Neural cell (in vitro differentiated cells): Measurements from ENCODE around the gene EYA4. TPM values are rescaled to one million over a fixed set of nuclear protein-coding genes. Genes with fewer than 3 reads are reported as not detected.

Source experiments
- H2AFZ ChIP-seq: fragments of 200-600, 300-800 bp; sonication (generic), shearing (Covaris generic); 2 replicates; pipeline ENCODE4 v1.6.0; 2014; ENCODE audit warnings: low read depth, mild to moderate bottlenecking, antibody characterized with exemption, low read length, moderate library complexity
- H3F3A ChIP-seq: fragments of 200-600 bp; shearing (Covaris generic); 2 replicates; pipeline ENCODE4 v1.6.1; 2016; ENCODE audit warnings: mild to moderate bottlenecking, moderate library complexity, mixed read lengths, antibody characterized with exemption, low read length; ENCODE audit not compliant: insufficient read depth, poor library complexity, severe bottlenecking
- H3K27ac ChIP-seq: fragments of 200-600, 300-800 bp; sonication (generic), shearing (Covaris generic); 2 replicates; pipeline ENCODE4 v1.5.1; 2014; ENCODE audit warnings: mild to moderate bottlenecking, low read length, moderate library complexity
- H3K27me3 ChIP-seq: fragments of 300-800, 200-600 bp; sonication (generic), shearing (Covaris generic); 2 replicates; pipeline ENCODE4 v1.6.0; 2014; ENCODE audit warnings: mild to moderate bottlenecking, low read depth, low read length, moderate library complexity; ENCODE audit not compliant: insufficient read depth
- H3K36me3 ChIP-seq: fragments of 300-800, 200-600 bp; sonication (generic), shearing (Covaris generic); 2 replicates; pipeline ENCODE4 v1.5.1; 2014; ENCODE audit warnings: mild to moderate bottlenecking, antibody characterized with exemption, low read length, moderate library complexity; ENCODE audit not compliant: insufficient read depth
- H3K4me2 ChIP-seq: fragments of 300-800, 200-600 bp; sonication (generic), shearing (Covaris generic); 2 replicates; pipeline ENCODE4 v1.6.0; 2014; ENCODE audit warnings: mild to moderate bottlenecking, low read length
- H3K4me3 ChIP-seq: fragments of 300-800, 200-600 bp; sonication (generic), shearing (Covaris generic); 2 replicates; pipeline ENCODE4 v1.5.1; 2014; ENCODE audit warnings: mild to moderate bottlenecking, low read length, moderate library complexity
- H3K79me2 ChIP-seq: fragments of 200-600 bp; shearing (Covaris generic); replicated peaks from 2 replicates; pipeline ENCODE4 v1.6.0; 2014; ENCODE audit warnings: mild to moderate bottlenecking, low read length, moderate library complexity; ENCODE audit not compliant: insufficient read depth
- H3K9ac ChIP-seq: fragments of 300-800, 200-600 bp; sonication (generic), shearing (Covaris generic); 2 replicates; pipeline ENCODE4 v1.6.1; 2016; ENCODE audit warnings: mild to moderate bottlenecking, low read length, mixed read lengths
- H3K9me2 ChIP-seq: fragments of 200-600 bp; shearing (Covaris generic); 2 replicates; pipeline ENCODE4 v1.6.1; 2016; ENCODE audit warnings: mild to moderate bottlenecking, low read length, mixed read lengths; ENCODE audit not compliant: insufficient read depth
- H3K9me3 ChIP-seq: fragments of 200-600, 300-800 bp; sonication (generic), shearing (Covaris generic); 2 replicates; pipeline ENCODE4 v1.6.1; 2016; ENCODE audit warnings: mild to moderate bottlenecking, mixed run types, low read length, moderate library complexity, mixed read lengths
- H4K20me1 ChIP-seq: fragments of 200-600 bp; shearing (Covaris generic); 2 replicates; pipeline ENCODE4 v1.6.1; 2016; ENCODE audit warnings: mild to moderate bottlenecking, mixed run types; ENCODE audit not compliant: insufficient read depth
- CTCF ChIP-seq: fragments of 450-650 bp; IDR thresholded peaks from 2 replicates; pipeline ENCODE4 v1.5.1; 2014; ENCODE audit warnings: antibody characterized with exemption, mild to moderate bottlenecking, moderate library complexity; ENCODE audit not compliant: poor library complexity, severe bottlenecking
- EP300 ChIP-seq: fragments of 450-650 bp; conservative IDR thresholded peaks from 2 replicates; pipeline ENCODE4 v1.6.1; 2014; ENCODE audit warnings: antibody characterized with exemption, mild to moderate bottlenecking, moderate library complexity; ENCODE audit not compliant: poor library complexity, severe bottlenecking
- EZH2 ChIP-seq: fragments of 200-600, 300-800 bp; shearing (Covaris generic), sonication (generic); IDR thresholded peaks from 2 replicates; pipeline ENCODE4 v1.6.1; 2014; ENCODE audit warnings: antibody characterized with exemption, low read length, borderline replicate concordance, mild to moderate bottlenecking; ENCODE audit not compliant: insufficient read depth, poor library complexity, severe bottlenecking
- MXI1 ChIP-seq: fragments of 450-650 bp; conservative IDR thresholded peaks from 2 replicates; pipeline ENCODE4 v1.6.1; 2014; ENCODE audit warnings: antibody characterized with exemption, mild to moderate bottlenecking; ENCODE audit not compliant: poor library complexity, severe bottlenecking
- POLR2AphosphoS5 ChIP-seq: IDR thresholded peaks from 2 replicates; pipeline ENCODE4 v1.6.1; 2012
- RAD21 ChIP-seq: fragments of 450-650 bp; conservative IDR thresholded peaks from 2 replicates; pipeline ENCODE4 v1.6.1; 2014; ENCODE audit warnings: antibody characterized with exemption, mild to moderate bottlenecking, moderate library complexity
- REST ChIP-seq: IDR thresholded peaks from 2 replicates; pipeline ENCODE4 v1.6.1; 2012; ENCODE audit warnings: borderline replicate concordance
- SMC3 ChIP-seq: fragments of 450-650 bp; conservative IDR thresholded peaks from 2 replicates; pipeline ENCODE4 v1.6.1; 2014; ENCODE audit warnings: antibody characterized with exemption, mild to moderate bottlenecking, moderate library complexity; ENCODE audit not compliant: poor library complexity
- TAF1 ChIP-seq: IDR thresholded peaks from 2 replicates; pipeline ENCODE4 v1.6.1; 2012; ENCODE audit warnings: low read depth
- polyA plus RNA-seq: library from polyadenylated mRNA; depleted of rRNA; stranded (reverse); fragments of >200 nt; gene quantifications from 2 replicates; pipeline ENCODE4 v1.2.3, GENCODE V29; 2014

The EYA4 gene
- polyA plus RNA-seq, 1 donor from 2014 or later = 2.6 TPM

- TF ChIP-seq EP300 (no peak), REST (no peak), TAF1 (no peak), MXI1 (no peak), CTCF (no peak), SMC3 (no peak), POLR2AphosphoS5 (no peak), RAD21 (no peak), EZH2 (no peak)
- Histone ChIP-seq H3K36me3 (no peaks in the 10 kb centered on the region), H3K27ac (no peak overlapping the region), H3K9me3 (no peaks in the 10 kb centered on the region), H3K27me3 (no peaks in the 10 kb centered on the region), H3K79me2 (no peaks in the 10 kb centered on the region), H3K9me2 (no peaks in the 10 kb centered on the region), H3K4me3 (no peak overlapping the region), H2AFZ (no peak overlapping the region), H3F3A (no peaks in the 10 kb centered on the region), H3K9ac (no peak overlapping the region), H3K4me2 (no peak overlapping the region), H4K20me1 (no peaks in the 10 kb centered on the region)
Measured at GRCh38 chr6:133300896-133301295, 59.7 kb downstream of the EYA4 start.

DNA sequence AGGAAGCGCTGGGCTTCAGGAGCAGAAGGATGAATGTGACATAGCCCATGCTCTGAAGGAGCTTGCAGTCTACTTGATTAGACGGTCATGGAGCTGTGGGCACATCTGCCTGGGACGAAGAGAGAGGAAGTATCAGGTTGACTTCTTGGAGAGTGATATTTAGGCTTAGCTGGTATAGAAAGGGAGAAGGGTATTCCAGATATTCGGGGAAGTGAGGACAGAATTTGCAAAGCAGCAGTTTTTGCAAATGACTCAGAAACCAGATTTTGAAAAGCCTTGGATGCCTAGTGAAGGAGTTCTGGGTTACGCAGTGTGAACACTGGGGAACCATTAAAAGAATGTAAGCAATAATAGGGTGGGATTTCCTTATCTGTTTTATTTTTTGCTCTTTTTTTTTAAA lies 60.7 kb downstream of the EYA4 start:
- Histone ChIP-seq H3K79me2 (no peaks in the 10 kb centered on the region), H3K9me2 (no peaks in the 10 kb centered on the region), H3K27me3 (no peaks in the 10 kb centered on the region), H4K20me1 (no peaks in the 10 kb centered on the region), H3K36me3 (no peaks in the 10 kb centered on the region), H3K9me3 (no peaks in the 10 kb centered on the region), H2AFZ (no peak overlapping the region), H3K9ac (no peak overlapping the region), H3K4me3 (no peak overlapping the region), H3F3A (no peaks in the 10 kb centered on the region), H3K4me2 (no peak overlapping the region), H3K27ac (no peak overlapping the region)
- no peak for TF ChIP-seq MXI1
- TF ChIP-seq EZH2 = no peak
- TF ChIP-seq REST = no peak
- no peak for TF ChIP-seq POLR2AphosphoS5
- TF ChIP-seq EP300 = no peak
- no peak for TF ChIP-seq TAF1
- no peak for TF ChIP-seq RAD21
- TF ChIP-seq CTCF = no peak
- no peak for TF ChIP-seq SMC3
